GM12892 (cell line): ENCODE data around the gene FAM228B.

ENCODE experiments used
- POLR2A ChIP-seq: IDR thresholded peaks from 2 replicates; pipeline ENCODE4 v1.6.1; 2011; ENCODE audit warnings: low read depth, low read length, control low read depth
- POLR2AphosphoS5 ChIP-seq: IDR thresholded peaks from 2 replicates; pipeline ENCODE4 v1.6.1; 2011; ENCODE audit warnings: low read depth, low read length, control low read depth

GRCh38 chr2:24163601-24164000 is 40.3 kb downstream of the FAM228B start:
- no peak for TF ChIP-seq POLR2A
- no peak for TF ChIP-seq POLR2AphosphoS5
